HepG2 (cell line): ENCODE results near the gene TNFRSF1B. TPM values are rescaled to one million over a fixed set of nuclear protein-coding genes. Genes with fewer than 3 reads are reported as not detected.

ENCODE experiments used
- ATAC-seq: fragments of 200-7000 bp; cut with Tn5 transposase; 3 replicates; pipeline ENCODE4 v1.9.1; 2020; ENCODE audit warnings: mild to moderate bottlenecking, moderate library complexity
- BruUV-seq: library from RNA; stranded (reverse); fragments of 400-500 nt; replicated peaks from 2 replicates; lab custom pipeline; 2021; lab: Mats Ljungman, UMichigan
- CTCF ChIA-PET: fragments of 300-600 bp; formaldehyde crosslinking; extraction: SDS; loops from one replicate; lab custom pipeline; 2021; ENCODE audit warnings: low total read pairs, inconsistent platforms, low intra/inter-chr PET ratio; lab: Yijun Ruan, JAX
- POLR2A ChIA-PET: fragments of 350-600 bp; sonication (Branson Sonifier 250); formaldehyde crosslinking; loops from one replicate; lab custom pipeline; 2020; ENCODE audit warnings: antibody characterized with exemption, inconsistent platforms; lab: Yijun Ruan, JAX
- DNase-seq: peaks from one replicate; pipeline ENCODE4 v3.0.0-alpha.2; 2015; ENCODE audit warnings: low spot score
- FAIRE-seq: peaks from 3 replicates; lab custom pipeline; 2011; peaks lifted over from hg19 to GRCh38; lab: Jason Lieb, UNC
- H2AFZ ChIP-seq: one replicate; pipeline ENCODE4 v1.6.1; 2011; ENCODE audit warnings: low read length, inconsistent platforms
- H3K27ac ChIP-seq: fragments of 300-600 bp; 3 replicates; pipeline ENCODE4 v1.8.0; 2011; ENCODE audit warnings: mixed run types, mild to moderate bottlenecking, mixed read lengths, low read length, inconsistent platforms; ENCODE audit not compliant: insufficient read depth; ENCODE audit errors: extremely low read length
- H3K27me3 ChIP-seq, 2 experiments: fragments of 200-600 bp in 1 of 2; 2 replicates in 1 of 2; 3 replicates in 1 of 2; pipeline versions ENCODE4 v1.6.0 to v1.8.0; 2011; ENCODE audit warnings: low read length in 2 of 2, mild to moderate bottlenecking in 2 of 2, moderate library complexity in 2 of 2, inconsistent platforms in 1 of 2; ENCODE audit not compliant: insufficient read depth in 2 of 2, control insufficient read depth in 1 of 2
- H3K36me3 ChIP-seq, 2 experiments: fragments of 200-600 bp in 1 of 2; replicated peaks in 1 of 2; 2 replicates in 1 of 2; 3 replicates in 1 of 2; pipeline versions ENCODE4 v1.5.1 to v1.8.0; 2011; ENCODE audit warnings: low read length in 2 of 2, inconsistent platforms in 1 of 2; ENCODE audit not compliant: insufficient read depth in 2 of 2, control insufficient read depth in 1 of 2
- H3K4me1 ChIP-seq: 2 replicates; pipeline ENCODE4 v1.5.1; 2012; ENCODE audit warnings: low read length, inconsistent platforms; ENCODE audit not compliant: insufficient read depth
- H3K4me2 ChIP-seq: 2 replicates; pipeline ENCODE4 v1.6.0; 2011; ENCODE audit warnings: low read depth, low read length, inconsistent platforms
- H3K4me3 ChIP-seq, 3 experiments: fragments of 200-600 bp in 1 of 3; sonication (generic), shearing (Covaris generic) in 1 of 3; replicated peaks in 1 of 3; 2 replicates each; pipeline ENCODE4 v1.5.1; 2011 to 2016; ENCODE audit warnings: low read length in 3 of 3, inconsistent platforms in 2 of 3, low read depth in 2 of 3, mild to moderate bottlenecking in 2 of 3, control low read depth in 1 of 3, mixed read lengths in 1 of 3; ENCODE audit not compliant: insufficient read depth in 1 of 3
- H3K79me2 ChIP-seq: one replicate; pipeline ENCODE4 v1.6.1; 2011; ENCODE audit warnings: low read length, inconsistent platforms; ENCODE audit not compliant: insufficient read depth
- H3K9ac ChIP-seq: 2 replicates; pipeline ENCODE4 v1.6.0; 2011; ENCODE audit warnings: mild to moderate bottlenecking, low read depth, low read length, inconsistent platforms; ENCODE audit not compliant: insufficient read depth
- H3K9me3 ChIP-seq: 2 replicates; pipeline ENCODE4 v1.5.1; 2012; ENCODE audit warnings: mild to moderate bottlenecking, low read length
- H4K20me1 ChIP-seq: 2 replicates; pipeline ENCODE4 v1.6.0; 2011; ENCODE audit warnings: inconsistent platforms, mild to moderate bottlenecking, low read length, moderate library complexity; ENCODE audit not compliant: insufficient read depth
- HOXA3 ChIP-seq: sonication (generic); formaldehyde crosslinking; IDR thresholded peaks from 2 replicates; pipeline ENCODE4 v1.5.0; 2020; ENCODE audit warnings: missing genetic modification reagents
- NR0B2 ChIP-seq: sonication (generic); formaldehyde crosslinking; IDR thresholded peaks from 2 replicates; pipeline ENCODE4 v1.4.0; 2020; ENCODE audit warnings: mild to moderate bottlenecking, missing genetic modification reagents
- ONECUT2 ChIP-seq: sonication (generic); formaldehyde crosslinking; IDR thresholded peaks from 2 replicates; pipeline ENCODE4 v1.4.0; 2020; ENCODE audit warnings: missing genetic modification reagents
- REPIN1 ChIP-seq: sonication (generic); formaldehyde crosslinking; IDR thresholded peaks from 2 replicates; pipeline ENCODE4 v1.8.0; 2022; ENCODE audit warnings: missing genetic modification reagents, low read depth, mild to moderate bottlenecking, borderline replicate concordance
- SKI ChIP-seq: fragments of 450-650 bp; IDR thresholded peaks from one replicate; pipeline ENCODE4 v1.6.1; 2018; ENCODE audit warnings: mild to moderate bottlenecking; ENCODE audit not compliant: partially characterized antibody
- ZBTB25 ChIP-seq: IDR thresholded peaks from 2 replicates; pipeline ENCODE4 v1.6.1; 2018; ENCODE audit warnings: missing genetic modification reagents
- ZEB1 ChIP-seq: IDR thresholded peaks from 2 replicates; pipeline ENCODE4 v1.6.1; 2012; ENCODE audit warnings: mild to moderate bottlenecking, low read depth, inconsistent platforms; ENCODE audit not compliant: insufficient replicate concordance
- ZHX1 ChIP-seq: sonication (generic); formaldehyde crosslinking; IDR thresholded peaks from 2 replicates; pipeline ENCODE4 v1.8.1; 2022; ENCODE audit warnings: low read depth, mild to moderate bottlenecking, missing genetic modification reagents
- ZNF17 ChIP-seq: sonication (generic); formaldehyde crosslinking; IDR thresholded peaks from 2 replicates; pipeline ENCODE4 v1.5.0; 2020; ENCODE audit warnings: mild to moderate bottlenecking, missing genetic modification reagents
- ZNF558 ChIP-seq: sonication (generic); formaldehyde crosslinking; IDR thresholded peaks from 2 replicates; pipeline ENCODE4 v1.9.0; 2022; ENCODE audit warnings: mild to moderate bottlenecking, missing genetic modification reagents, borderline replicate concordance
- ZNF672 ChIP-seq: sonication (generic); formaldehyde crosslinking; IDR thresholded peaks from 2 replicates; pipeline ENCODE4 v1.8.1; 2022; ENCODE audit warnings: missing genetic modification reagents
- WGBS: methylation state at CpG from one replicate; pipeline ENCODE4 v1.1.6; 2017; ENCODE audit warnings: low lambda C conversion rate; 5-methylcytosine and 5-hydroxymethylcytosine counted together
- in situ Hi-C: cut with HindIII; loops from 2 replicates; pipeline ENCODE4 v1.10.0; 2017; ENCODE audit warnings: low pct_unique_long_range_greater_than_20kb; ENCODE audit not compliant: extremely low pct_ligation_motif_present
- intact Hi-C: fragments of 100-400 bp; cut with micrococcal nuclease; formaldehyde crosslinking; loops from one replicate; pipeline ENCODE4 v1.10.0; 2022; ENCODE audit not compliant: unreplicated experiment
- polyA plus RNA-seq, 8 experiments: library from polyadenylated mRNA; depleted of rRNA in 3 of 8; stranded (reverse) in 7 of 8; unstranded in 1 of 8; fragments of >200 nt; fragmentation: Illumina TruSeq in 4 of 8; extraction: Trizol in 4 of 8; gene quantifications; 2 replicates each; pipeline versions ENCODE4 v1.2.1 to v1.2.3, GENCODE V29; 2011 to 2016; ENCODE audit warnings: low read depth in 4 of 8, missing spikeins in 1 of 8, mixed read lengths in 1 of 8; ENCODE audit not compliant: insufficient read depth in 1 of 8
- total RNA-seq, 5 experiments: library from RNA; depleted of rRNA; stranded (reverse); fragments of >200 nt; fragmentation: Illumina TruSeq; extraction: Trizol; gene quantifications; 2 replicates each; pipeline ENCODE4 v1.2.3, GENCODE V29; 2016; ENCODE audit warnings: low read depth in 1 of 5

TNFRSF1B gene
- total and polyA plus RNA-seq, 2 of the 13 experiments (the other 11 are each of a cell fraction or from before 2014, with no cell fraction given), result 0.04 to 0.11 TPM

GRCh38 chr1:12162459-12163137 is 4.2 kb upstream of the TNFRSF1B start (continued):
- TF ChIP-seq ZHX1 (CRISPR knock-in tag) (no peak), ZBTB25 (no peak), ONECUT2 (CRISPR knock-in tag) (no peak)
- TF ChIP-seq, all 625 proteins: peak for 0

GRCh38 chr1:12163210-12163609 is 3.6 kb upstream of the TNFRSF1B start:
- CTCF ChIA-PET, result no interaction called here

More at GRCh38 chr1:12163210-12163609, 3.6 kb upstream of the TNFRSF1B start:
- Histone ChIP-seq H4K20me1 (no peaks in the 10 kb centered on the region), H3K27me3 (peaks cover 0 to 12% of the 10 kb centered on the region in 2 experiments; a peak in 2 of 5 replicates), H3K9me3 (no peaks in the 10 kb centered on the region), H3K4me3 (no peak overlapping the region), H3K4me1 (peaks cover 14% of the 10 kb centered on the region), H3K4me2 (no peak overlapping the region), H3K9ac (no peak overlapping the region), H3K36me3 (no peaks in the 10 kb centered on the region), H3K79me2 (no peaks in the 10 kb centered on the region), H2AFZ (no peak overlapping the region), H3K27ac (no peak overlapping the region)
- no peak for DNase-seq
- ATAC-seq, result no peak
- POLR2A ChIA-PET, result no interaction called here
- in situ Hi-C loops (no loop called here), intact Hi-C loops (no loop called here)
- 25% methylated on average over 9 of the region's 9 CpGs for WGBS
- TF ChIP-seq NR0B2, result no peak
- no peak for TF ChIP-seq ZNF558 (CRISPR knock-in tag)
- no peak for TF ChIP-seq ZEB1
- no peak for TF ChIP-seq ZNF672 (CRISPR knock-in tag)
- no peak for TF ChIP-seq HOXA3
- no peak for TF ChIP-seq SKI
- TF ChIP-seq REPIN1, result no peak
- no peak for TF ChIP-seq ZNF17
- no peak for FAIRE-seq
- no TSS peak for BruUV-seq
